HL-60 (cell line): ENCODE results near the gene NEAT1.

ENCODE experiments used
- CTCF ChIP-seq: IDR thresholded peaks from one replicate; pipeline ENCODE4 v1.5.1; 2011; ENCODE audit warnings: low read length, control low read depth, inconsistent platforms; ENCODE audit not compliant: insufficient read depth
- POLR2AphosphoS5 ChIP-seq: IDR thresholded peaks from 2 replicates; pipeline ENCODE4 v1.6.1; 2012; ENCODE audit warnings: low read depth
- REST ChIP-seq: IDR thresholded peaks from 2 replicates; pipeline ENCODE4 v1.6.1; 2012; ENCODE audit warnings: low read depth; ENCODE audit not compliant: insufficient replicate concordance
- SPI1 ChIP-seq: IDR thresholded peaks from 2 replicates; pipeline ENCODE4 v1.6.1; 2012; ENCODE audit warnings: low read depth, mild to moderate bottlenecking, borderline replicate concordance

GRCh38 chr11:65452806-65453490 lies 30.4 kb downstream of the NEAT1 start:
- no peak for TF ChIP-seq SPI1
- TF ChIP-seq POLR2AphosphoS5 = no peak
- TF ChIP-seq CTCF = no peak
- no peak for TF ChIP-seq REST
